Measurements from ENCODE around the gene RNF5.

DNA sequence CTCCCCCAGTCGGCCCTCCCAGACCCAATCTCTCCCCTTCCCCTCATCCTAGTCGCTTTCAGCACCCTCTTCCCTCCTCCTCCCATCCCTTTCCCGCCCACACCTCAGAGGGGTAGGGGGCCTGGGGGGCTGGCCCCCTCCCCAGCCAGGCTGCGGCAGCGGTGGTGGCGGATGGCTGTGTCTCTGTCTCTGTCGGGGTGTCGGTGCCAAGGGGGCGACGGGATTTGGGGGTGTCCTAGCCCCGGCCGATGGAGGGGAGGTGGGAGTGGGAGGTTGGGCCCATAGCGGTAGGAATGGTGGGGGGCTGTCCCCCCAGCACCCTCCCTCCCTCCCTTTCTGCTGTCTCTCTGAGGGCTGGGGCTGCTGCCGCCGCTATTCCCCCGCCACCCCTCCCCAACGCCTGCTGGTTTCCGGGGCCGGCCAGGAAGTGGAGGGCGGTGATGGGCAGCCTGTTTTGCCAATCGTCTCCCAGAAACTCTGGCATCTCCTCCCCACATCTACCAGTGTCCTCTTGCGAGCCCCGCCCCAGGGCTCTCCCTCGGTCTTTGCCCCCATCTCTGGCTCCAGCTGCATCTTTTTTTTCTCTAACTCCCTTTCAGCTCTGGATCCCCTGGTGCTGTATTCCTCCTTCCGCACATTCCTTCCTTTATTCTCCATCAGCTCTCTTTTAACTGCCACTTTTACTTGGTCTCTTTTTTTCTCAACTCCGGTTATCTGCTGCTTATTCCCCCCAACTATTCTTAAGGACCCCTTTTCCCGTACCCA lies 2.3 kb upstream of the RNF5 start, which contains the start of gene AGPAT1:
- no peak for TF ChIP-seq EZH2phosphoT487 (IDR thresholded peaks at IDR 0.05; ENCODE audit: insufficient read depth, low read depth)
- TF ChIP-seq EZH2 (IDR thresholded peaks at IDR 0.05; ENCODE audit: insufficient read depth, poor library complexity, severe bottlenecking): no peak
